Endothelial cell of umbilical vein (primary cell): ENCODE data around the gene RALB. TPM values are rescaled to one million over a fixed set of nuclear protein-coding genes. Genes with fewer than 3 reads are reported as not detected.

Experiments used
- BruUV-seq: library from RNA; stranded (reverse); fragments of 400-500 nt; replicated peaks from 2 replicates; lab custom pipeline; 2021; lab: Mats Ljungman, UMichigan
- CTCF ChIA-PET: fragments of 300-600, 350-600 bp; sonication (Branson Sonifier 250); formaldehyde crosslinking; loops from one replicate; lab custom pipeline; 2021; ENCODE audit warnings: antibody characterized with exemption, inconsistent platforms; lab: Charles Lee
- POLR2A ChIA-PET: fragments of 300-600, 350-600 bp; sonication (Branson Sonifier 250); formaldehyde crosslinking; loops from one replicate; lab custom pipeline; 2021; ENCODE audit warnings: antibody characterized with exemption, inconsistent platforms; lab: Charles Lee
- DNase-seq: peaks from one replicate; pipeline ENCODE4 v3.0.0-alpha.2; 2011; ENCODE audit warnings: low read depth, low spot score
- FAIRE-seq: peaks from 2 replicates; lab custom pipeline; 2011; peaks lifted over from hg19 to GRCh38; lab: Jason Lieb, UNC
- H2AFZ ChIP-seq: 2 replicates; pipeline ENCODE4 v1.6.0; 2012; ENCODE audit warnings: low read depth, low read length, control low read depth, inconsistent platforms
- H3K27ac ChIP-seq: 2 replicates; pipeline ENCODE4 v1.5.1; 2011; ENCODE audit warnings: low read depth, mild to moderate bottlenecking, control low read depth, low read length, moderate library complexity; ENCODE audit not compliant: insufficient read depth
- H3K27me3 ChIP-seq, 2 experiments: 2 replicates each; pipeline versions ENCODE4 v1.6.0 to v1.6.1; 2011; ENCODE audit warnings: low read length in 2 of 2, mixed read lengths in 1 of 2; ENCODE audit not compliant: control insufficient read depth in 2 of 2, insufficient read depth in 2 of 2
- H3K36me3 ChIP-seq, 2 experiments: 2 replicates in 1 of 2; 3 replicates in 1 of 2; pipeline ENCODE4 v1.5.1; 2011; ENCODE audit warnings: low read length in 2 of 2, mild to moderate bottlenecking in 1 of 2, moderate library complexity in 1 of 2; ENCODE audit not compliant: control insufficient read depth in 2 of 2, insufficient read depth in 2 of 2; ENCODE audit errors: extremely low read depth in 1 of 2
- H3K4me1 ChIP-seq: 3 replicates; pipeline ENCODE4 v1.5.1; 2011; ENCODE audit warnings: mild to moderate bottlenecking, low read length; ENCODE audit not compliant: control insufficient read depth, insufficient read depth; ENCODE audit errors: extremely low read depth
- H3K4me2 ChIP-seq: 2 replicates; pipeline ENCODE4 v1.6.1; 2011; ENCODE audit warnings: low read length, control low read depth, mixed read lengths; ENCODE audit not compliant: insufficient read depth
- H3K4me3 ChIP-seq, 3 experiments: fragments of 200-600 bp in 1 of 3; sonication (generic), shearing (Covaris generic) in 1 of 3; replicated peaks in 1 of 3; 2 replicates each; pipeline ENCODE4 v1.5.1; 2011 to 2016; ENCODE audit warnings: control low read depth in 3 of 3, low read length in 3 of 3, mild to moderate bottlenecking in 2 of 3, inconsistent platforms in 1 of 3, low read depth in 1 of 3, moderate library complexity in 1 of 3; ENCODE audit not compliant: insufficient read depth in 1 of 3
- H3K79me2 ChIP-seq: 2 replicates; pipeline ENCODE4 v1.6.0; 2012; ENCODE audit warnings: low read length, inconsistent platforms; ENCODE audit not compliant: control insufficient read depth, insufficient read depth
- H3K9ac ChIP-seq: replicated peaks from 2 replicates; pipeline ENCODE3; 2011; ENCODE audit warnings: low read length, control low read depth; ENCODE audit not compliant: insufficient read depth; ENCODE audit errors: extremely low read depth
- H3K9me1 ChIP-seq: replicated peaks from 3 replicates; pipeline ENCODE4 v1.6.0; 2011; ENCODE audit warnings: mild to moderate bottlenecking, low read length; ENCODE audit not compliant: control insufficient read depth, insufficient read depth; ENCODE audit errors: extremely low read depth
- H3K9me3 ChIP-seq: replicated peaks from 2 replicates; pipeline ENCODE4 v1.5.1; 2012; ENCODE audit warnings: low read length, inconsistent platforms; ENCODE audit not compliant: control insufficient read depth, insufficient read depth
- H4K20me1 ChIP-seq: replicated peaks from 2 replicates; pipeline ENCODE3; 2011; ENCODE audit warnings: mild to moderate bottlenecking, low read length; ENCODE audit not compliant: control insufficient read depth, insufficient read depth; ENCODE audit errors: extremely low read depth
- CTCF ChIP-seq, 2 donors: IDR thresholded peaks; 1 replicate in 1 of 2; 2 replicates in 1 of 2; pipeline ENCODE4 v1.5.1; 2011; ENCODE audit warnings: low read length in 2 of 2, mild to moderate bottlenecking in 2 of 2, moderate library complexity in 2 of 2, control low read depth in 1 of 2, inconsistent platforms in 1 of 2, low read depth in 1 of 2; ENCODE audit not compliant: insufficient read depth in 1 of 2; ENCODE audit errors: extremely low read depth in 1 of 2
- EZH2 ChIP-seq: IDR thresholded peaks from 2 replicates; pipeline ENCODE4 v1.6.1; 2012; ENCODE audit warnings: borderline replicate concordance, low read depth, mild to moderate bottlenecking, moderate library complexity, low read length, inconsistent platforms; ENCODE audit not compliant: severe bottlenecking
- FOS ChIP-seq: IDR thresholded peaks from 2 replicates; pipeline ENCODE4 v1.6.1; 2011; ENCODE audit warnings: mild to moderate bottlenecking, low read length, moderate library complexity, borderline replicate concordance; ENCODE audit not compliant: insufficient read depth
- GATA2 ChIP-seq: IDR thresholded peaks from 2 replicates; pipeline ENCODE4 v1.7.0; 2011; ENCODE audit warnings: low read depth, mild to moderate bottlenecking, moderate library complexity, mixed read lengths, low read length; ENCODE audit not compliant: insufficient read length, insufficient read depth
- MAX ChIP-seq: IDR thresholded peaks from 2 replicates; pipeline ENCODE4 v1.6.1; 2011; ENCODE audit not compliant: insufficient read depth, insufficient read length
- MYC ChIP-seq: IDR thresholded peaks from one replicate; pipeline ENCODE4 v1.6.1; 2011; ENCODE audit warnings: mild to moderate bottlenecking, low read depth, low read length
- POLR2A ChIP-seq: IDR thresholded peaks from 2 replicates; pipeline ENCODE4 v1.6.1; 2012; ENCODE audit warnings: low read depth, mild to moderate bottlenecking, control low read depth, low read length
- POLR2AphosphoS5 ChIP-seq: IDR thresholded peaks from 2 replicates; pipeline ENCODE4 v1.6.1; 2012; ENCODE audit warnings: low read depth, mild to moderate bottlenecking, control low read depth, low read length, moderate library complexity; ENCODE audit not compliant: insufficient read depth
- dilution Hi-C: fragments of 300-500 bp; cut with MboI; formaldehyde crosslinking; loops from one replicate; pipeline ENCODE4 v1.15.0; 2019; ENCODE audit warnings: low sequenced_read_pairs; ENCODE audit not compliant: extremely low pct_ligation_motif_present
- intact Hi-C: fragments of 100-400 bp; cut with micrococcal nuclease; formaldehyde crosslinking; loops from one replicate; pipeline ENCODE4 v1.10.0; 2022
- polyA plus RNA-seq, 4 experiments: library from polyadenylated mRNA; depleted of rRNA in 3 of 4; stranded (reverse) in 3 of 4; unstranded in 1 of 4; fragments of >200 nt; gene quantifications; 2 replicates each; pipeline versions ENCODE4 v1.2.1 to v1.2.3, GENCODE V29; 2011 to 2012; ENCODE audit warnings: missing spikeins in 1 of 4
- total RNA-seq: library from RNA; stranded (reverse); gene quantifications from 2 replicates; pipeline ENCODE4 v1.2.3, GENCODE V29; 2021

RALB gene
- total and polyA plus RNA-seq, 2 donors (not counting 3 experiments of a cell fraction or from before 2014, with no cell fraction given) = 105 to 115 TPM

GRCh38 chr2:120323807-120324399 is 71.3 kb downstream of the RALB start:
- Histone ChIP-seq H3K4me1 (peaks cover 6% of the 10 kb centered on the region), H3K79me2 (no peaks in the 10 kb centered on the region), H3K27me3 (peaks cover 6 to 7% of the 10 kb centered on the region in 2 experiments), H3K9me3 (no peaks in the 10 kb centered on the region), H3K27ac (no peak overlapping the region), H4K20me1 (no peaks in the 10 kb centered on the region), H3K36me3 (no peaks in the 10 kb centered on the region), H3K9me1 (no peaks in the 10 kb centered on the region), H3K4me2 (no peak overlapping the region), H3K4me3 (no peak overlapping the region), H2AFZ (no peak overlapping the region), H3K9ac (no peak overlapping the region)
- ChIA-PET CTCF (interaction anchor here (0.9 to 1.8 kb wide), 4 partner anchors 11 to 756 kb away, joined by 3 to 7 read pairs (median 5); no protein-coding TSS in a partner anchor), POLR2A (interaction anchor here (0.5 to 0.7 kb wide), 2 partner anchors 173 to 331 kb away, joined by 3 to 4 read pairs; no protein-coding TSS in a partner anchor)
- FAIRE-seq (no peak), DNase-seq (no peak)
- TF ChIP-seq MYC (no peak), POLR2A (no peak), EZH2 (no peak)
- no TSS peak for BruUV-seq
- intact Hi-C loops = no loop called here
- dilution Hi-C loops = no loop called here

- Histone ChIP-seq H3K27me3 (peaks cover 6 to 9% of the 10 kb centered on the region in 2 experiments), H3K4me1 (no peaks in the 10 kb centered on the region), H3K79me2 (no peaks in the 10 kb centered on the region), H3K36me3 (no peaks in the 10 kb centered on the region), H3K9me3 (no peaks in the 10 kb centered on the region), H4K20me1 (no peaks in the 10 kb centered on the region), H3K9ac (no peak overlapping the region), H3K27ac (no peak overlapping the region), H3K4me3 (no peak overlapping the region), H2AFZ (no peak overlapping the region), H3K9me1 (no peaks in the 10 kb centered on the region), H3K4me2 (no peak overlapping the region)
- intact Hi-C loops (no loop called here), dilution Hi-C loops (no loop called here)
- no peak for TF ChIP-seq GATA2
- TF ChIP-seq MYC = no peak
- no peak for TF ChIP-seq EZH2
- TF ChIP-seq POLR2AphosphoS5 = no peak
- TF ChIP-seq FOS = no peak
- TF ChIP-seq MAX = no peak
- no peak for TF ChIP-seq CTCF (IDR thresholded peaks at IDR 0.05; ENCODE audit: extremely low read depth in 1 of 2, insufficient read depth in 1 of 2, low read depth in 1 of 2, low read length in 2 of 2)
- TF ChIP-seq POLR2A = no peak
- ChIA-PET POLR2A (interaction anchor here (0.7 kb wide), 1 partner anchor 172 kb away, joined by 3 read pairs; no protein-coding TSS in a partner anchor), CTCF (interaction anchor here (1.1 to 1.8 kb wide), 2 partner anchors 12 to 356 kb away, joined by 5 to 7 read pairs; no protein-coding TSS in a partner anchor)
- FAIRE-seq (no peak), DNase-seq (no peak)
- BruUV-seq = no TSS peak
Measured at GRCh38 chr2:120324933-120325332, 72.3 kb downstream of the RALB start.
